G401 (cell line): ENCODE data around the gene HDAC10. TPM values are rescaled to one million over a fixed set of nuclear protein-coding genes. Genes with fewer than 3 reads are reported as not detected.
"Not testable (repeated sequence)": the region's sequence is repeated elsewhere in the genome, so short reads cannot be mapped to it uniquely, and the experiment has no call there.

Experiments used
- DNase-seq: peaks from one replicate; pipeline ENCODE4 v3.0.0-alpha.2; 2015; ENCODE audit warnings: low spot score
- in situ Hi-C: cut with HindIII; loops from 2 replicates; pipeline ENCODE4 v1.10.0; 2016; ENCODE audit warnings: low sequenced_read_pairs, mixed read lengths
- total RNA-seq: library from RNA; depleted of rRNA; stranded (reverse); fragments of >200 nt; shearing (Covaris generic); gene quantifications from 2 replicates; pipeline ENCODE4 v1.2.3, GENCODE V29; 2014

The HDAC10 gene
- total RNA-seq, 1 experiment from 2014 or later = 28.5 TPM

- in situ Hi-C loops, DNase-seq: not testable (repeated sequence)
These were observed 22.3 kb upstream of the HDAC10 start for GRCh38 chr22:50273352-50273751.

DNA sequence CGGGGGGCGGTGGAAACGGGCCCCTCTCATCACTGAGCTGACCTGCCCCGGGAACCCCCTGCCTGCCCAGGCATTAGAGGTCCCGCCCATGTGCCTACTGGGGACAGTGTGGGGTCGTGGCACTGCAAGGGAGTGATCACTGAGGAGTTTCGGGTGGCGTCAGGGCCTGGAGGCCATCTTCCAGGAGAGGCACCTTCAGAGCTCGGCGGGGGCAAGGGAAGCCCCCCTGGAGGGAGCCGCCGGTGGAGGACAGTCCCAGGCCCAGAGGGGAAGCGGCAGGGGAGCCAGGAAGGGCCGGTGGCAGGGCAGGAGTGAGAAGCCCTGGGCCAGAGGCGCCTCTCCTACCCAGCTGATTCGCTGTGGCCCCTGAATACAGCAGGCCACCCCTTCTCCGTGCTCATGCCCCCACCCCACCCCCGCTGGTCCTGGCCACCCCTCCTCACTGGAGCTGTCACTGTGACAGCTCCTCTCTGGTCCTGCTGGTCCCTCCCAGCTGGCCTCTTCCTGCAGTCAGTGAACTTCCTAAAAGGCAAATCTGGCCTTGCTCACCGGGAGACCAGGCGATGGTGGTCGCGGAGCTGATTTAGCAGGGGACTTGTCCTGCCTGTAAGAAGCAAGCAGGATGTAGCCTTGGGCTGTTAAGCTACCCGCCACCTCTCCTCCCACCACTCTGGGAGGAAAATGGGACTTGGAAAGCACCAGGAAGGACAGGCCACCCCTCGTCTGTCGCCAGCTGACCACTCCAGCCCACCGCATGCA, 21.2 kb upstream of the HDAC10 start:
- DNase-seq = no peak
- in situ Hi-C loops = no loop called here

DNA sequence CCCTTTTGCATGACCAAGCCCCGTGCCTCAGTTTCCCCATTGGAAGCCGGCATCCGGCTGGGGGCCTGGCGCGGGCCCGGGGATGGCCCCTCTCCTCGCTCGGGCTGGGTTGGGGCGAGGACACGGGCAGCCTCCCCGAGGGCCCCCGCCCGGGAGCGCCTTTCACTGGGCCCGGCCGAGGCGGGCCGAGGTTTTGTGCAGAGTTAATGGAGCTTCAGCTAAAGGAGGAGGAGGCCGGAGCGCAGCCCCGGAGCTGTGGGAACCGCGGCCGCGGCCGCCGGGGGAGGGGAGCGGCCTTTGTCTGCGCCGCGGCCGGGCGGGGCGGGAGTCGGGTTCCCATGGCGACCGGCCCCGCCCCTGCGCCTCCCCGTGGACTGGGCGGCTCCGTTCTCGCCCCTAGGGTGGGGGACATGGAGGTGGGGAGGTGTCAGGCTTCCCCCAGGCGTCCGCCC, 20.5 kb upstream of the HDAC10 start:
- in situ Hi-C loops = no loop called here
- peak; percentile 75 for DNase-seq

GRCh38 chr22:50270666-50271394, 19.8 kb upstream of the HDAC10 start:
- DNase-seq = no peak
- in situ Hi-C loops = no loop called here

- in situ Hi-C loops = no loop called here
- DNase-seq = peak; percentile 69
These were observed 19.1 kb upstream of the HDAC10 start, which contains the start of gene MAPK11 for GRCh38 chr22:50269970-50270665. TSS of gene MAPK11 (minus strand) at chr22:50270380. CDS start at chr22:50270292, 88 bp downstream.

DNA sequence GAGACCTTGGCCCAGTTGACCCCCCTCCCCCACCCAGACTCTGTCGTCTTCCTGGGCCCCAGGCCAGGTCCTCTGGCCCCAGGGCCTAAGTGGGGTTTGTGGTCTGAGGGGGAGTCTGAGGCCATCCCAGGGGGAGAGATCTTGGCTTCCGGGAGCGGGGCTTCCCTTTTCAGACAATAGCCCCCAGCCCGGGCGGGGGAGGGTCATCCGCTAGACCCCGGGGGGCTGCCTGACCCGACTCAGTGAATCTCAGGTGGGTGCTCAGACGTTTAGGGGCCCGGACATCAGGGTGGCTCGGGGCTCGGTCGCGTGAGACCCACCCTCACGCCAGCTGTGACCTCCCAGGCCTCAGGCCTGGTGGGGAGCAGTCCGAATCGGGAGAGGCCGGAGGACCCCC, 18.5 kb upstream of the HDAC10 start:
- in situ Hi-C loops = no loop called here
- DNase-seq = no peak

- in situ Hi-C loops = no loop called here
- DNase-seq = no peak
These were observed 17.6 kb upstream of the HDAC10 start for GRCh38 chr22:50268655-50269113.

- in situ Hi-C loops = no loop called here
These were observed 16.7 kb upstream of the HDAC10 start for GRCh38 chr22:50267591-50268390.

DNA sequence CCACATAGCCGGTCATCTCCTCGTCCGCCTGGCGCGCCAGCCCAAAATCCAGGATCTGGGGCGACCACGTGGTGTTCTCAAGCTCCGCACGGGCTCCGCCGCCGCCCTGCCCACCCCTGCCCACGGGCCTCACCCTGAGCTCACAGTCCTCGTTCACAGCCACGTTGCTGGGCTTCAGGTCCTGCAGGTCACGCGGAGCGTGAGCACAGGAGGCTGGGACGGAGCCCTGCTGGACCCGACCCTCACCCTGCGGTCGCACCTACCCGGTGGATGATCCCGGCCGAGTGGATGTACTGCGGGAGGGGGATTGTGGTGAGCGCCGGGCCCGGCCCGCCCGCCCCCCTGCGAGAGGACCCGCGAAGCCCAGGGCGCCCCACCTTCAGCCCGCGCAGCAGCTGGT, 15.9 kb upstream of the HDAC10 start:
- in situ Hi-C loops = no loop called here
- DNase-seq = no peak

More at GRCh38 chr22:50267591-50268390, 16.7 kb upstream of the HDAC10 start:
- peak; percentile 77 for DNase-seq

DNA sequence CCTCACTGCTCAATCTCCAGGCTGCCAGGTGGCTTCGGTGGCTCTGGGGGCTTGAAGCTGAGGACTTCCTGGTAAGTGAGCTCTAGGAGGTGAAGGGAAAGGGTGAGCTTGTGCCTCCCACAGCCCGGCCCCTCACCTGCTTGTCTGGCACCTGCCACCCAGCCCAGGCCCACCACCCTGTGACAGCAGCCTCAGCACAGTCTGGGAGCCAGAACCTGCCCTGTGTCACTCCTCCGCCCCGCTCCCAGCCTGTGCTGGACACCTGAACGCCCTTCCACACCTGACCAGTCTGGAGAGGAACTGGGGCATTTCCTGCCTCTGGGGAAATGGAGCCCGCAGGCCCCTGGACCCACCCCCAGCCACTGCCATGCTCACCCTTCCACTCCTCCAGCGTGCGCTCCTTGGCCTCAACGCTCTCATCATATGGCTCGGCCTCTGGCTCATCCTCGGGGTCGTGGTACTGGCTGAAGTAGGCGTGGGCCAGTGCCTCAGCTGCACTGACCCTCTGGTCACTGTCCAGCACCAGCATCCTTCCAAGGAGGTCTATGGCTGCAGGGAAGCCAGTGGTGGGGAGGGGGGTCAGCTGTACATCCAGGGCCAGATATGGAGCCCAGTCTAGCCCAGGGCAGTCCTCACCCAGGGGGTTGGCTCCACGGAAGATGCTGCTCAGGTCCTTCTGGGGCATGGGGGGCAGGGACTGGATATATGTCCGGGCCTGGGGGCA, 14.0 kb upstream of the HDAC10 start:
- in situ Hi-C loops = no loop called here
- DNase-seq = no peak

- in situ Hi-C loops = no loop called here
These were observed 13.2 kb upstream of the HDAC10 start for GRCh38 chr22:50264104-50264745.

GRCh38 chr22:50262973-50263617, 12.0 kb upstream of the HDAC10 start:
- no peak for DNase-seq
- in situ Hi-C loops = no loop called here

More at GRCh38 chr22:50264104-50264745, 13.2 kb upstream of the HDAC10 start:
- no peak for DNase-seq

- no peak for DNase-seq
- in situ Hi-C loops = no loop called here
These were observed 11.4 kb upstream of the HDAC10 start for GRCh38 chr22:50262460-50262911.

DNA sequence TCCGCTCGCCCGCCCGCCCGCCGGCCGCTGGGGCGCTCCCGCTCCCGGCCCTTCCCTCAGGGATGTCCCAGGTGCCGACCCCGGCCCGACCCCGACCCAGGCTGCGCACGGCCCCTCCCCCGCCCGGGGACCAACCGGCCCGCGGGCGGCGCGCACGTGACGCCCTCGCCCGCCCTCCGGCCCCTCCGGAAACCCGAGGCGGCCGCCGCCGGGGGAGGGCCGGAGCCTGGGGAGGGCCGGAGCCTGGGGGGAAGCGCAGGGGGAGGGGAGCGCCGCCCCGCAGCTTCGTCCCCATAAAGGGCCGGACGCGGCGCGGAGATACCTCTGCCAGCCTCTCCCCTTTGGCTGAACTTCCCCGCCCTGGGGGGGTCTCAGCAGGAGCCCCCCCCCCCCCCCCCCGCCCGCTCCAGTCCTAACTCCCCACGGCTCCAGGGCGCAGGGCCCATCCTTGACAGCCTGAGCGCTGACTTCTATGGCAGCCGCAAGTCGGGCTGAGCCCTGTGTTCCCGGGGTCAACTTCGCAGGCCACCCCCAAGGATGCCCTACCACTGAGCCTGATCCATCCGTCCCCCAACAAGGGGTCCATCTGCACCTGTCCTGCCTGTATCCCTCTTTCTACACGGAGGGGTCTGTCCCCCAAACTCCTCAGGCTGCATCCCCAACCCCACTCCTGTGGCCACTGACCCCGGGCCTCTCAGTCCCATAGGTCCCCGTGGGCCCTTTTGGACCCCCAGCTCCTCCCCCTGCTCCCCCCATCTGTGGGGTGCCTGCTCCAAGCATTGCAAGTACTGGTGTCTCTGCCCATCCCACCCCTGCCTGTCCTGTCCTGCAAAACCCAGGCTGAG, 10.8 kb upstream of the HDAC10 start, which contains the start of gene MAPK12:
MAPK12 (minus strand) TSS at position 69 of the 845 bp plus-strand sequence. CDS start 174 bp downstream, outside the sequence.
- in situ Hi-C loops = no loop called here
- DNase-seq = no peak

DNA sequence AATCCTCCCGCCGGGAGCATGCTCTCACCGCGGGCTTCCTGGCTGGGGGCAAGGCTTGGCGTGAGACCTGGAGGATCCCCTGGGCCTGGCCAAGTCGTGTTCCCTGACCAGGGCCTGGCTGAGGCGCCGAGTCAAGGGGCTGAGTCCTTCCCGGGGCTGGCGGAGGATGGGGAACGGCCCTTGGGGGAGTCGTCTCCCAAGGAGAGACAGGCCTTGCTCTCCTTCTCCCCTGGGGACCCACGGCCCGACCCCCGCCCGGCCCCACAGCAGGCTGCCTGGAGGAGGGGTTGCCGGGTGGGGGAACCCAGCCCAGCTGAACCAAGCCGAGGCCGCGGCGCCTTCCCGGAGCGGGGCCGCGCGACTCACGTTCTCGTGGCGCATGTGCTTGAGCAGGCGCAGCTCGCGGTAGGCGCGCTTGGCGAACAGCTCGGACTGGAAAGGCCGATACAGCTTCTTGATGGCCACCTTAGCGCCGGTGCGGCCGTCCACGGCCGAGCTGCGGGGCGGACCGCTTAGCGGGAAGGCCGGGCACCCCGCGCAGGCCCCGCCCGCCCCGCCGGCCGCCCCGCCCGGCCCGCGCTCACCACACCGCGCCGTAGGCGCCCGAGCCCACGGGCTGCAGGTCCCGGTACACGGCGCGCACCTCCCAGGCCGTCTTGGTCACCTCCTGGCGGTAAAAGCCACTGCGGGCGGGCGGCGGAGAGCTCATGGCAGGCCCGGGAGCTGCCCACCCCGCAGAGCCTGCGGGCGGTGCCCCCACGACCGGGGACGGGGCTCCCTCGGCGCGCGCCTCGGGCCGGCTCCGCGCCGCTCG, 9.9 kb upstream of the HDAC10 start:
- in situ Hi-C loops = no loop called here
- peak; percentile 69 for DNase-seq

- in situ Hi-C loops = no loop called here
- DNase-seq = no peak
These were observed 9.4 kb upstream of the HDAC10 start for GRCh38 chr22:50260434-50260800.
